NCI-H1092 treated with DMSO at 0.1 percent for 48 hours (cell line): ENCODE data around the gene PRR27.
"Not testable (repeated sequence)": the region's sequence is repeated elsewhere in the genome, so short reads cannot be mapped to it uniquely, and the experiment has no call there.

Source experiments
- DNase-seq: peaks from one replicate; lab custom pipeline; 2025; lab: John Stamatoyannopoulos, UW

PRR27 gene

GRCh38 chr4:70197842-70198241 is 43.8 kb downstream of the PRR27 start:
- DNase-seq: no peak

GRCh38 chr4:70203601-70204000 is 49.6 kb downstream of the PRR27 start:
- DNase-seq: no peak

- not testable (repeated sequence) for DNase-seq
Observed at GRCh38 chr4:70212752-70213151, 58.7 kb downstream of the PRR27 start.
